Activated gamma-delta T cell (primary cell): ENCODE measurements around the gene MAB21L4.

Source experiments
- DNase-seq: peaks from one replicate; lab custom pipeline; 2025; lab: John Stamatoyannopoulos, UW
- total RNA-seq, 2 donors: gene quantifications; one replicate each; lab custom pipeline; 2026; lab: John Stamatoyannopoulos, UW

The MAB21L4 gene
- total RNA-seq: 0 to 0.04 reads per million in 2 donors

GRCh38 chr2:240895656-240896388, at the start of gene MAB21L4:
Gene MAB21L4 (minus strand): TSS chr2:240896156. CDS start chr2:240895997, 159 bp downstream.
- no peak for DNase-seq

- DNase-seq: no peak
Observed at GRCh38 chr2:240936106-240936505, 40.1 kb upstream of the MAB21L4 start.

GRCh38 chr2:240935103-240935876, 39.3 kb upstream of the MAB21L4 start:
- no peak for DNase-seq

DNA sequence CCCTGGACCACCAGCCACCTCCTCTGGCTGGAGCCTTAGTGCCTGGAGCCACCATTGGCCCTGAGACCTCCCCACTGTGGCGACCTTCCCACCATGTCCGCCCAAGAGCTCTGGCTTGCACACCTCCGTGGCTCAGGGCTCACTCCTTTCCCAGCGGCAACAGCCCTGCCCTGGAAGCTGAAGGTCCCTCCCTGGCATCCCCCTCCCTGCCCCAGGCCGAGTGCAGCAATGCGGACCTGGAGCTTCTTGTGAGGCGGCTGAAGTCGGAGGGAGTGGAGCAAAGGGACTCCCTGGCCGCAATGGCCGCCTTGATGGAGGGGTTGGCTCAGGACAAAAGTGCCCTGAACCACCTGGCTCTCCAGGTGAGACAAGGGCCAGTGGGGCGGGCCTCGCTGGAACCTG, 38.7 kb upstream of the MAB21L4 start:
- DNase-seq: no peak

- no peak for DNase-seq
Observed at GRCh38 chr2:240933966-240934700, 38.2 kb upstream of the MAB21L4 start.

DNA sequence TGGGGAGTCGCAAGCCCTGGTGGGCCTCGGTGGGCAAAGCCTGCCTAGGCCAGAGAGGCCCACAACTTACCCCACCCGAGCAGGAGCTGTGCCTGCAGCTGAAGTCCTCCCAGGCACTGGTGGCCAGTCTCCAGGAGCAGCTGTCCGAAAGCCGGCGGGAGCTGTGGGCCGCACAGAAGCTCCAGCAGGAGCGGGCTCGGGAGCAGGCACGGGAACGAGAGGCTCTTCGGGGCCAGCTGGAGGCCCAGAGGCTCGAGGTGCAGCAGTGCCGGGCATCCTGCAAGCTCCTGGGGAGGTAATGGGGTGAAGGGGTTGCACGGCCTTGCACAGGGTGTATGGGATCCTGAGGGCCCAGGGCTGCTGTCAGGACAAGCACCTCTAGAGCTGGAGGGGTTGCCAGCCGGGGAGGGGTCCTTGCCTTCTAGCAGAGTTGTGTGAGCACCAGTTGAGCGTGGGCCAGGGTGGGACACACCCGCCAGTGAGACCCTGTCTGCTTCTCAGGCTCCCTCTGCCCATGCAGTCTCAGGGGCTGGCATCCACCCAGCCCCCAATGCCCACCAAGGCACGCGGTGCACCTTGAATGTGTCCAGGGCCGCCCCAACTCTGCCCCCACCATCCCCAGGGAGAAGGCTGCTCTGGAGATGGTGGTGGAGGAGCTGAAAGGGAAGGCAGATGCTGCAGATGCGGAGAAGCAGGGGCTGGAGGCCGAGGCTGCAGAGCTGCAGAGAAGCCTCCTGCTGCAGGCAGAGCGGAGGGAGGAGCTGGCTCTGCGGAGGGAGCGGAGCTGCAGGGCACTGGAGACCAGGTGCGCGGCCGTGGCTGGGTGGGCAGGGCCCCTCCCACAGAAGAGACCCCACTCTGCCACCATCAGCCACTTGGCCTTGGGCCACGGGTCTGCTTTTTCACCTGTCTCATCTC, 37.4 kb upstream of the MAB21L4 start:
- DNase-seq: no peak

- DNase-seq: no peak
Observed at GRCh38 chr2:240932724-240933047, 36.7 kb upstream of the MAB21L4 start.

DNA sequence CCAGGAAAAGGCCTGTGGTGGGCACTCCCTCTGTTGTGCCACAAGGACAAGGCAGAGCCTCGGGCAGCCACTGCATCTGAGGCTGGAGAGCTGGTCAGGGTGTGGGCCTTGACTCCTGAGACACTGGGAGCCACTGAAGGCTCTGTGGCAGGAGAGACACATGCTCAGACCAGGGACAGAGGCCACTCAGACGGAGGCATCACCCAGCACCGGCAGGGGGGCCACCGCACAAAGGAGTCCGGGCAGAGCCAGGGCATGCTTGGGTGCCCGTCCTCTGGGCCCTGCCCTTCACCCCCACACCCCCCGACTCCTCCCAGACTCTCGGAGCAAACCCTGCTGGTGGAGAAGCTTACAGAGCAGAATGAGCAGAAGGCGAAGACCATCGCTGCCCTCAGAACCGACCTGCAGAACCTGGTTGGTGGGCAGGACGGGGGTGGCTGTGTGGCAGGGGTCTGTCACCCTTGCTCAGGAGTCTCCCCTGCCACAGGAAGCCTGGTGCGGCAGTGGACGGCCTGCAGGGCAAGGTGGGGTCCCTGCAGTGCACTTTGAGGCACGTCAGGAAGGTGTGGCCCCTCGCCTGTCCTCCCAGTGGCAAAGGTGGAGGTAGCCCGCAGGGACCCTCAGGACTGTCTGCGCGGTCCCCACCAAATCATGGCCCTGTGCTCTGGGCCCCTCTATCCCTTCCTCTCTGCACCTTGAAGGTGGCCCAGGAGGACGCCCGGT, 36.2 kb upstream of the MAB21L4 start:
- no peak for DNase-seq

DNA sequence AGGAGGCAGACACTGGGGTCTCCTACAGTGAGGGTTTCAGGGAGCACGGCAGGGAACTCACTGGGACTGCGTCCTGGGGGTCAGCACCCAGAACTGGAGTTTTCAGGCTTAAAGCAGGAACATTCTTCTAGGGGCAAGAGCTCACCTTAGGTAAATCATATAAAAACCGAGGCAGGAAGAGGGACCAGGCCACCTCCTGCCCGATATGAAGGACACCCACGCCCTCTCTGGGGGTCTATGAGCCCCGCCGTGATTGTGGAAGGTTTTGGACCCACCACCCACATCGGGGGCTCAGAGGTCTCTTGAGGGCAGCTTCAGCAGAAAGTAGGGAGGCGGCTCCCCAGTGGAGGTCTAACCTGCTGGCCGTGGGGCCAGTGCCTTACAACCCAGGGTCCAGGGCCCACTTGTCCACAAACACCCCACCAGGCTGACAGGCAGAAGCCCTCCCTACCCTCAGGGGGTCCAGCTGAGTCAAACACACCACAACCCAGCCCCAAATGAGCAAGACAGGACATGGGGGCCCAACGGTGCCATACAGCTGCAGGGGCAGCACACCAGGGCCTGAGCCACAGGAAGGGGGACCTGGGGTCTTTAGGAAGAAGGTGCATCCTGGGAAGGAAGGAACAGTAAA, 35.5 kb upstream of the MAB21L4 start:
- no peak for DNase-seq

DNA sequence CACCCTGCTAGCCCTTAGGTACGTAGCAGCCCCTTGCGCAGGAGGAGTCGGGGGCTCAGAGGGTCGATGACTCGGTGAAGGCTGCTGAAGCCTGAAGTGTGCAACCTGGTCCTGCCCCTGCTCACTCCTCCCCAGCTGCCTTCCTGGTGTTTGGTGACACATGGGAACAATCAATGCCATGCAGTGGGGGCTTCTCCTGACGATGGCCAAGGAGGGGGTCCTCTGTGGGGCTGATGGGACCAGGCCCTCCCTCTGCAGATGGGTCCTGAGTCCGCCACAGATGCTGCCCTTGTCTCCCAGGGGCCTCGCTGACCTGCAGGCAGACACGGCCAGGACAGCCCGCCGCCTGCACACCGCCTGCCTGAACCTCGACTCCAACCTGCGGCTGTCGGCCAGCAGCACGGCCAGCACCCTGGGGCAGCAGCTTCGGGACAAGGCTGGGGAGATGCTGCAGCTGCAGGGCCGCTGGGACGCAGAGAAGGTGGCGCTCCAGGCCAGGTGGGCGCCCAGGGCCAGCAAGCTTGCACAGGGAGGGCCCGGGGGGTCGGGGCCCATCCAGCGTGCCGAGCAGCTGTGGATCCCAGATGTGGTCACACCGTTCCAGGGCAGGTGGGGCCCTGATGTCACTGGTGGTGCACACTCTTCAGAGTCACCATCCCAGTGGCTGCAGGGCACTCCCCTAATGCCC, 34.8 kb upstream of the MAB21L4 start:
- no peak for DNase-seq

DNA sequence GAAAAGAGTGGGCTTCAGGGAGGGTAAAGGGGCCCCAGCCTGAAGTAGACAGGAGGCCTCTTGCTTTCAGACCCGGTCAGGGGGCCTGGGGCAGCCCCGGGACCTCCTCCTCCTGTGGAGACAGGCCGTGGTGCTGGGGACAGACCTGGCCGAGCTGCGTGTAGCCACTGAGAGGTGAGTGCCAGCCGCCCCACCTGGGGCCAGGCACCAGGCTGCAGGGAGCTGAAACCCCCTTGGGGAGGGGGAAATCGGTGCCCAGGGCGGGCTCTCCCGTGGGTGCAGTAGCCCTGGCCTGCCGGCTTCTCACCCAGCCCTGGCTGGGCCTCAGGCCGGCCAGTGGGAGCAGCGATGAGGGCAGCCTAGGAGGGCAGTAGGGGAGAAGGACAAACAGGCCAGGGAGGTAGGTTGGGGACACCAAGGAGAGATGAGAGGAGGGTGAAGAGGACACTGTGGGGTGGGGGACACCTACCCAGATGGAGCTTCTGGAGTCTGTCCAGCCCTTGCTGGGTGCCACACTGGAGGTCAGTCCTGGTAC, 34.2 kb upstream of the MAB21L4 start:
- no peak for DNase-seq

- no peak for DNase-seq
Observed at GRCh38 chr2:240929364-240930095, 33.6 kb upstream of the MAB21L4 start.

GRCh38 chr2:240928476-240929363, 32.8 kb upstream of the MAB21L4 start:
- no peak for DNase-seq

- no peak for DNase-seq
Observed at GRCh38 chr2:240927390-240927781, 31.4 kb upstream of the MAB21L4 start.

GRCh38 chr2:240926516-240927389, 30.8 kb upstream of the MAB21L4 start:
- no peak for DNase-seq

DNA sequence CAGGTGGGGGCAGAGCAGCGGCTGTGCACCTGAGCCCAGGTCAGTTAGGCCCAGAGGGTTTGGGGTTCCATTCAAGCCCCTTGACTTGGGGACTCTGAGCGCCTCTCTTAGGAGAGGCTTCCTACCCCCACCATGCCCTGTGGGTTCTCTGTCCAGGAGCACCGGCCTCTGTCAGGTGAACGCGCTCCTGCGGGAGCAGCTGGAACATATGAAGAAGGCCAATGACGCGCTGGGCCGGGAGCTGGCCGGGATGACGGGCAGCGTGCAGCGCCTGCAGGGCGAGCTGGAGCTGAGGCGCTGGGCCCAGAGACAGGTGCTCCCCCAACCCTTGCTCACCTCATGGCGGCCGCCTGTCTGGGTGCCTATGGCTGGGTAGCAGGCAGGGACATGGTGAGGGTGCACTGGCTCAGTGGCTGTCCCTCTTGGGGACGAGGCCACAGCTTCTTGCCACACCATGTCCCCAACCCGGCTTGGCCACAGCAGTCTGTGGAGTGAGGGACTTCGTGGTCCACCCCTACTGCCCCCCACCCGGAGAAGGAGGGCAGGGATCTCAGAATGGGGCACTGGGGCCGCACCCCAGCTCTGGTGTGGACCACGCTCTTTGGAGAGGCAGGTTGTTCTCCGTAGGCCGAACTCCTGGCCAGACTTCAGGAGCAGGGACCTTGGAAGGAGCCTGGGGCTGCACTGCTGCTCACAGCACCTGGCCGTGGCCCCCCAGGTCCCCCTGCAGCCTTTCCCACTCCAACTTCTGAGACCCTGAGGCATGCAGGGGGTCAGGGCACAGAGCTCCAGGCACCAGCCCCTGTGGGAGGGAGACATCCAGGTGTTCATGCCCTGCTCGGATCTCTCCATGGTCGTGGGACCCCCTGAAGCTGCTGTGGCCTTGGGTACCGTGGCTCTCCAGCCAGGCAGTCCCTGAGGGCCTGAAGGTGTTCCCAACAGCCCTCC, 29.9 kb upstream of the MAB21L4 start:
- DNase-seq: no peak
